Measurements from ENCODE around the gene KIF21A.

Gene KIF21A

GRCh38 chr12:39431797-39432196 is 11.1 kb downstream of the KIF21A start:
- Histone ChIP-seq H3K27ac (ENCODE audit: low read depth, low read length) (no peak overlapping the region), H3K9ac (ENCODE audit: low read depth in 1 of 2, low read length in 2 of 2) (no peak overlapping the region), H3K27me3 (ENCODE audit: control insufficient read depth in 1 of 2, insufficient read depth in 2 of 2, low read length in 2 of 2) (no peaks in the 10 kb centered on the region), H3K36me3 (ENCODE audit: control insufficient read depth in 1 of 2, insufficient read depth in 2 of 2, low read length in 2 of 2) (no peaks in the 10 kb centered on the region), H3K4me1 (ENCODE audit: control insufficient read depth in 1 of 2, insufficient read depth in 2 of 2, low read length in 2 of 2) (no peaks in the 10 kb centered on the region), H3K4me3 (ENCODE audit: low read depth in 1 of 2, low read length in 2 of 2) (no peak overlapping the region), H3K9me3 (ENCODE audit: control insufficient read depth in 1 of 2, low read length in 2 of 2) (no peaks in the 10 kb centered on the region)

GRCh38 chr12:39431002-39431796 is 11.7 kb downstream of the KIF21A start:
- Histone ChIP-seq H3K9me3 (ENCODE audit: control insufficient read depth in 1 of 2, low read length in 2 of 2) (no peaks in the 10 kb centered on the region), H3K4me3 (ENCODE audit: low read depth in 1 of 2, low read length in 2 of 2) (no peak overlapping the region), H3K27ac (ENCODE audit: low read depth, low read length) (no peak overlapping the region), H3K27me3 (ENCODE audit: control insufficient read depth in 1 of 2, insufficient read depth in 2 of 2, low read length in 2 of 2) (no peaks in the 10 kb centered on the region), H3K9ac (ENCODE audit: low read depth in 1 of 2, low read length in 2 of 2) (no peak overlapping the region), H3K4me1 (ENCODE audit: control insufficient read depth in 1 of 2, insufficient read depth in 2 of 2, low read length in 2 of 2) (no peaks in the 10 kb centered on the region), H3K36me3 (ENCODE audit: control insufficient read depth in 1 of 2, insufficient read depth in 2 of 2, low read length in 2 of 2) (no peaks in the 10 kb centered on the region)

- H3K4me1 ChIP-seq (ENCODE audit: control insufficient read depth in 1 of 2, insufficient read depth in 2 of 2, low read length in 2 of 2): no peaks in the 10 kb centered on the region
Observed at GRCh38 chr12:39429809-39430208, 13.1 kb downstream of the KIF21A start.

GRCh38 chr12:39427360-39427808 is 15.5 kb downstream of the KIF21A start:
- H3K27me3 ChIP-seq (ENCODE audit: control insufficient read depth in 1 of 2, insufficient read depth in 2 of 2, low read length in 2 of 2): no peaks in the 10 kb centered on the region
- H3K4me3 ChIP-seq (ENCODE audit: low read depth in 1 of 2, low read length in 2 of 2): no peak overlapping the region
- H3K36me3 ChIP-seq (ENCODE audit: control insufficient read depth in 1 of 2, insufficient read depth in 2 of 2, low read length in 2 of 2): no peaks in the 10 kb centered on the region
- H3K9me3 ChIP-seq (ENCODE audit: control insufficient read depth in 1 of 2, low read length in 2 of 2): no peaks in the 10 kb centered on the region
- no peaks in the 10 kb centered on the region for H3K4me1 ChIP-seq (ENCODE audit: control insufficient read depth in 1 of 2, insufficient read depth in 2 of 2, low read length in 2 of 2)
- H3K9ac ChIP-seq (ENCODE audit: low read depth in 1 of 2, low read length in 2 of 2): no peak overlapping the region
- no peak overlapping the region for H3K27ac ChIP-seq (ENCODE audit: low read depth, low read length)

More at GRCh38 chr12:39429809-39430208, 13.1 kb downstream of the KIF21A start:
- no peaks in the 10 kb centered on the region for H3K9me3 ChIP-seq (ENCODE audit: control insufficient read depth in 1 of 2, low read length in 2 of 2)
- no peaks in the 10 kb centered on the region for H3K27me3 ChIP-seq (ENCODE audit: control insufficient read depth in 1 of 2, insufficient read depth in 2 of 2, low read length in 2 of 2)
- no peak overlapping the region for H3K9ac ChIP-seq (ENCODE audit: low read depth in 1 of 2, low read length in 2 of 2)
- no peak overlapping the region for H3K27ac ChIP-seq (ENCODE audit: low read depth, low read length)
- H3K4me3 ChIP-seq (ENCODE audit: low read depth in 1 of 2, low read length in 2 of 2): no peak overlapping the region
- no peaks in the 10 kb centered on the region for H3K36me3 ChIP-seq (ENCODE audit: control insufficient read depth in 1 of 2, insufficient read depth in 2 of 2, low read length in 2 of 2)

GRCh38 chr12:39426636-39427240 is 16.2 kb downstream of the KIF21A start:
- Histone ChIP-seq H3K9me3 (ENCODE audit: control insufficient read depth in 1 of 2, low read length in 2 of 2) (no peaks in the 10 kb centered on the region), H3K27ac (ENCODE audit: low read depth, low read length) (no peak overlapping the region), H3K27me3 (ENCODE audit: control insufficient read depth in 1 of 2, insufficient read depth in 2 of 2, low read length in 2 of 2) (no peaks in the 10 kb centered on the region), H3K9ac (ENCODE audit: low read depth in 1 of 2, low read length in 2 of 2) (no peak overlapping the region), H3K4me1 (ENCODE audit: control insufficient read depth in 1 of 2, insufficient read depth in 2 of 2, low read length in 2 of 2) (no peaks in the 10 kb centered on the region), H3K36me3 (ENCODE audit: control insufficient read depth in 1 of 2, insufficient read depth in 2 of 2, low read length in 2 of 2) (no peaks in the 10 kb centered on the region), H3K4me3 (ENCODE audit: low read depth in 1 of 2, low read length in 2 of 2) (no peak overlapping the region)

GRCh38 chr12:39420043-39420442 is 22.9 kb downstream of the KIF21A start:
- H3K9ac ChIP-seq (ENCODE audit: low read depth in 1 of 2, low read length in 2 of 2): no peak overlapping the region
- H3K9me3 ChIP-seq (ENCODE audit: control insufficient read depth in 1 of 2, low read length in 2 of 2): no peaks in the 10 kb centered on the region
- no peak overlapping the region for H3K27ac ChIP-seq (ENCODE audit: low read depth, low read length)
- no peaks in the 10 kb centered on the region for H3K4me1 ChIP-seq (ENCODE audit: control insufficient read depth in 1 of 2, insufficient read depth in 2 of 2, low read length in 2 of 2)
- no peaks in the 10 kb centered on the region for H3K27me3 ChIP-seq (ENCODE audit: control insufficient read depth in 1 of 2, insufficient read depth in 2 of 2, low read length in 2 of 2)
- H3K4me3 ChIP-seq (ENCODE audit: low read depth in 1 of 2, low read length in 2 of 2): no peak overlapping the region
- no peaks in the 10 kb centered on the region for H3K36me3 ChIP-seq (ENCODE audit: control insufficient read depth in 1 of 2, insufficient read depth in 2 of 2, low read length in 2 of 2)

GRCh38 chr12:39419471-39419870 is 23.4 kb downstream of the KIF21A start:
- H3K27me3 ChIP-seq (ENCODE audit: control insufficient read depth in 1 of 2, insufficient read depth in 2 of 2, low read length in 2 of 2): no peaks in the 10 kb centered on the region
- H3K4me1 ChIP-seq (ENCODE audit: control insufficient read depth in 1 of 2, insufficient read depth in 2 of 2, low read length in 2 of 2): no peaks in the 10 kb centered on the region
- no peak overlapping the region for H3K9ac ChIP-seq (ENCODE audit: low read depth in 1 of 2, low read length in 2 of 2)
- no peaks in the 10 kb centered on the region for H3K9me3 ChIP-seq (ENCODE audit: control insufficient read depth in 1 of 2, low read length in 2 of 2)
- no peaks in the 10 kb centered on the region for H3K36me3 ChIP-seq (ENCODE audit: control insufficient read depth in 1 of 2, insufficient read depth in 2 of 2, low read length in 2 of 2)
- no peak overlapping the region for H3K27ac ChIP-seq (ENCODE audit: low read depth, low read length)
- no peak overlapping the region for H3K4me3 ChIP-seq (ENCODE audit: low read depth in 1 of 2, low read length in 2 of 2)

GRCh38 chr12:39417916-39418315 is 25.0 kb downstream of the KIF21A start:
- H3K36me3 ChIP-seq (ENCODE audit: control insufficient read depth in 1 of 2, insufficient read depth in 2 of 2, low read length in 2 of 2): no peaks in the 10 kb centered on the region
- no peaks in the 10 kb centered on the region for H3K4me1 ChIP-seq (ENCODE audit: control insufficient read depth in 1 of 2, insufficient read depth in 2 of 2, low read length in 2 of 2)
- H3K4me3 ChIP-seq (ENCODE audit: low read depth in 1 of 2, low read length in 2 of 2): no peak overlapping the region
- H3K9me3 ChIP-seq (ENCODE audit: control insufficient read depth in 1 of 2, low read length in 2 of 2): no peaks in the 10 kb centered on the region
- no peak overlapping the region for H3K27ac ChIP-seq (ENCODE audit: low read depth, low read length)
- no peak overlapping the region for H3K9ac ChIP-seq (ENCODE audit: low read depth in 1 of 2, low read length in 2 of 2)
- H3K27me3 ChIP-seq (ENCODE audit: control insufficient read depth in 1 of 2, insufficient read depth in 2 of 2, low read length in 2 of 2): no peaks in the 10 kb centered on the region

GRCh38 chr12:39413836-39414771 is 28.8 kb downstream of the KIF21A start:
- no peaks in the 10 kb centered on the region for H3K27me3 ChIP-seq (ENCODE audit: control insufficient read depth in 1 of 2, insufficient read depth in 2 of 2, low read length in 2 of 2)
- no peaks in the 10 kb centered on the region for H3K4me1 ChIP-seq (ENCODE audit: control insufficient read depth in 1 of 2, insufficient read depth in 2 of 2, low read length in 2 of 2)
- H3K27ac ChIP-seq (ENCODE audit: low read depth, low read length): no peak overlapping the region
- H3K9me3 ChIP-seq (ENCODE audit: control insufficient read depth in 1 of 2, low read length in 2 of 2): no peaks in the 10 kb centered on the region
- H3K36me3 ChIP-seq (ENCODE audit: control insufficient read depth in 1 of 2, insufficient read depth in 2 of 2, low read length in 2 of 2): peaks cover 0 to 6% of the 10 kb centered on the region in 2 donors
- no peak overlapping the region for H3K4me3 ChIP-seq (ENCODE audit: low read depth in 1 of 2, low read length in 2 of 2)
- H3K9ac ChIP-seq (ENCODE audit: low read depth in 1 of 2, low read length in 2 of 2): no peak overlapping the region

GRCh38 chr12:39412210-39412609 is 30.7 kb downstream of the KIF21A start:
- no peak overlapping the region for H3K4me3 ChIP-seq (ENCODE audit: low read depth in 1 of 2, low read length in 2 of 2)

More at GRCh38 chr12:39412210-39412609, 30.7 kb downstream of the KIF21A start:
- Histone ChIP-seq H3K36me3 (ENCODE audit: control insufficient read depth in 1 of 2, insufficient read depth in 2 of 2, low read length in 2 of 2) (peaks cover 0 to 6% of the 10 kb centered on the region in 2 donors), H3K27me3 (ENCODE audit: control insufficient read depth in 1 of 2, insufficient read depth in 2 of 2, low read length in 2 of 2) (no peaks in the 10 kb centered on the region), H3K9ac (ENCODE audit: low read depth in 1 of 2, low read length in 2 of 2) (no peak overlapping the region), H3K9me3 (ENCODE audit: control insufficient read depth in 1 of 2, low read length in 2 of 2) (no peaks in the 10 kb centered on the region), H3K27ac (ENCODE audit: low read depth, low read length) (no peak overlapping the region), H3K4me1 (ENCODE audit: control insufficient read depth in 1 of 2, insufficient read depth in 2 of 2, low read length in 2 of 2) (no peaks in the 10 kb centered on the region)
